HUDEP-2 (cell line): ENCODE results near the gene MRPL28.
A peak's percentile ranks its signal among the peaks of the same experiment; 100 is the strongest.
"Not testable (repeated sequence)": the region's sequence is repeated elsewhere in the genome, so short reads cannot be mapped to it uniquely, and the experiment has no call there.

ENCODE experiments used
- DNase-seq, 76 experiments: peaks; one replicate each; lab custom pipeline; 2025; ENCODE audit not compliant: unreplicated experiment in 76 of 76; lab: John Stamatoyannopoulos, UW

Gene MRPL28

DNA sequence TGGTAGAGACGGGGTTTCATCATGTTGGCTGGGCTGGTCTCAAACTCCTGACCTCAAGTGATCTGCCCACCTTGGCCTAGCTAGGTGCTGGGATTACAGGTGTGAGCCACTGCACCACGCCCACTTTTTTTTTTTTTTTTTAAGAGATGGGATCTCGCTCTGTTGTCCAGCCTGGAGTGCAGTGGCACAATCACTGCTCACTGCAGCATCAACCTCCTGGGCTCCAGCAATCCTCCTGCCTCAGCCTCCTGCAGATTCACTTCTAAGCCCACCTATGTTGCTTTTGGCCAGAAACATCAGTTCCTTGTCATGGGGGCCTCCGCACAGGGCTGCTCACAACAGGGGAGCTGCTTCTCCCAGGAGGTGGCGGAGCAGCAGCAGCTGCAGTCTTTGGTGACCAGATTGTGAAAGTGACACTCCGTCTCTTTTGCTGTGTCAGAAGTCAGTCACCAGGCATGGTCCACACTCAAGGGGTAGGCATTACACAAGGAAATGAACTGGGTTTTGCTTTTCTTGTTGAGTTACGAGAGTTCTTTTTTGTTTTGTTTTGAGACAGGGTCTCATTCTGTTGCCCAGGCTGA is 22.2 kb upstream of the MRPL28 start:
- DNase-seq, result no peak

DNA sequence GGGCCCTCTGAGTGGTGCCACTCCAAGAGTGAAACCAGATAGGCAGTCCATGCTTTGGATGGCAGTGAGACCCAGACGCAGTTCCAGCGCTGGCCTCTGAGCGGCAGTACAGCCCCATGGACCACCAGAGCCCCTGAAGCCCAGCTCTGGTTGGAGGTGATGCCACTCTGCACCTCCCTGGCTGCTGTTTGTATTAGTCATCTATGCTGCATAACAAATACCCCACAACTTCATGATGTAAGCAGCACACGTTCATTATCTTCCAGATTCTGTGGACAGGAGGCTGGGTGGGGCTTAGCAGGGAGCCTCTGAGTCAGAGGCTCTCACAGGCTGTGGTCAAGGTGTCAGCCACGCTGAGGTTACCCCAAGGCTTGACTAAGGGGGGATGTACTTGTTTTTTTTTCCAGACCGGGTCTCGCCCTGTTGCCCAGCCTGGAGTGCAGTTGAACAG is 21.6 kb upstream of the MRPL28 start:
- DNase-seq, result peak in 66 of 76 experiments; percentile 20 to 80 (median 54)

DNA sequence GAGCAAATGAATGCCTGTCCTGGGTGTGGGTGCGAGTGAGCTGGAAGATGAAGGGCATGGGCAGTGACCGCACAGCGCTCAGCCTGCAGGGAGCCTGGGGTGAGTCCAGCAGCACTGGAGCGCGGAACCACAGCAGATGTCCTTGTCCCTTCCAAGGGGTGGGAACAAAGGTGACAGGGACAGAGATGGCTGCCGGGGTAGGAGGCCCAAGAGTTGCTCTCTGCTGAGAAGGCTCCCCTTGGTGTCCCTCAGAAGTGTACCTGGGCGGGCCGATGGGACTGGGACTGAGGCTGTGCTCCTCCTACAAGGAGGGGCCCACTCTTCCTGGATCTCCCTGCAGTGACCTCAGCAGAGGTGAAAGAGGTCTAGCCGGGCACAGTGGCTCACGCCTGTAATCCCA is 19.0 kb upstream of the MRPL28 start:
- DNase-seq, result no peak

DNA sequence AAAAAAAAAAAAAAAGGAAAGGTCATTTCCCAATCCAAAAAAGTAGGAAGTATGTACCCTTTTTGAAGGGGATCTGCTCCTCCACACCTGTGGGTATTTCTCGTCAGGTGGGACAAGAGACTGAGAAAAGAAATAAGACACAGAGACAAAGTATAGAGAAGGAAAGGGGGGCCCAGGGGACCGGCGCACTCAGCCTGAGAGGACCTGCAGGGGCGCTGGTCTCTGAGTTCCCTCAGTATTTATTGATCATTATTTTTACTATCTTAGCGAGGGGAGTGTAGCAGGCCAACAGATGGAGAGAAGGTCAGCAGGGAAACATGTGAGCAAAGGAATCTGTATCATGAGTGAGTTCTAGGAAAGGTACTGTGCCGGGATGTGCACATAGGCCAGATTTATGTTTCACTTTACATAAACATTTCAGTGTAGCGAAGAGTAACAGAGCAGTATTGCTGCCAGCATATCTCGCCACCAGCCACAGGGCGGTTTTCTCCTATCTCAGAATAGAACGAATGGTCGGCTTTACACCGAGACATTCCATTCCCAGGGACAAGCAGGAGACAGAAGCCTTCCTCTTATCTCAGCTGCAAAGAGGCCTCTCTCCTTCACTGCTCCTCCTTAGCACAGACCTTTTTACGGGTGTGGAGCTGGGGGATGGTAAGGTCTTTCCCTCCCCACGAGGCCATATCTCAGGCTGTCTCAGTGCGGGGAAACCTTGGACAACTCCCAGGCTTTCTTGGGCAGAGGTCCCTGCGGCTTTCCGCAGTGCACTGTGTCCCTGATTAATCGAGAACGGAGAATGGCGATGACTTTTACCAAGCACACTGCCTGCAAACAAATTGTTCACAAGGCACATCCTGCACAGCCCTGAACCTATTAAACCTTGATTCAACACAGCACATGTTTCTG is 17.7 kb upstream of the MRPL28 start:
- DNase-seq, result peak in 71 of 76 experiments; percentile 24 to 86 (median 63)

DNA sequence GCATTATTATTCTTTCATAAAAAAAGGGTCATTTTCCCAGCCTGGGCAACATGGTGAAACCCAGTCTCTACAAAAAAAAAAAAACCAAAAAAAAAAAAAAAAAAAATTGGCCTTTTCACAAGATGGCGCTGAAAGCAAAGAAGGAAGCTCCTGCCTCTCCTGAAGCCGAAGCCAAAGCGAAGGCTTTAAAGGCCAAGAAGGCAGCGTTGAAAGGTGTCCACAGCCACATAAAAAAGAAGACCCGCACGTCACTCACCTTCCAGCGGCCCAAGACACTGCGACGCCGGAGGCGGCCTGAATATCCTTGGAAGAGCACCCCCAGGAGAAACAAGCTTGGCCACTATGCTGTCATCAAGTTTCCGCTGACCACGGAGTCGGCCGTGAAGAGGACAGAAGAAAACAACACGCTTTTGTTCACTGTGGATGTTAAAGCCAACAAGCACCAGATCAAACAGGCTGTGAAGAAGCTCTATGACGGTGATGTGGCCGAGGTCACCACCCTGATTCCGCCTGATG is 16.4 kb upstream of the MRPL28 start:
- DNase-seq, result peak in 5 of 76 experiments; percentile 14 to 31 (median 17)

DNA sequence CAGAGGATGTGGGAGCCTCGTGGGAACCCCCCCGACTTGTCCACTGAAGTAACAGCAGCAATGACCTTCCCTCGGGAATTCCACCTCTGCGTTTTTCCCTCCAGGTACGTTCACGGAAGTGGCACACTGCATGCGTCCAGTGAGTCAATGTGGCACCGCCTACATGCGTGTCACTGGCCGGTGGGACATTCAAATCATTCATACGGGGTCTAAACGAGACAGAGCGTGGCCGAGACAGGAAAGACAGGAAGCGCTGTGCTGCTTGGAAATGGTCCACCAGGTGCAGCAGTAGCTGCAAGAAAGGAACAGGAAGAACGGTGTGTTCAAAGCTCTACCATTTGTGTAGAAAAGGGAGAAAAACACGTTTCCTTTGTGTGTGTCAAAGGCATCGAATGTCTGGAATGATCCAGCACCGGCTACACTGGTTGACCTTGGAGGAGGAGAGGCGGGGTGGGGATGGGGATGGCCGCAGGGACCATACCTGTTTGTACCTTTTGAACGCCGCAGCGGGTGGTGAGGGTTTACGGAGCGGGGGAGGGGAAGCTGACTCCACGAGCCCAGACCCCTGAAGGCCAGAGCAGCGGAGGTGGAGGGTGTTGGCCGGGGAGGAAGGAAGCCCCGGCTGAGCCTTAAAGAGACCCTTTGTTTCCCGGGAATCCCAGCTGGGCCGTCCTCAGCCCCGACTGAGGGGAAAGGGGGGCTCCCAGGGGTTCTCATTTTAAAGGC is 13.2 kb upstream of the MRPL28 start:
- no peak for DNase-seq

DNA sequence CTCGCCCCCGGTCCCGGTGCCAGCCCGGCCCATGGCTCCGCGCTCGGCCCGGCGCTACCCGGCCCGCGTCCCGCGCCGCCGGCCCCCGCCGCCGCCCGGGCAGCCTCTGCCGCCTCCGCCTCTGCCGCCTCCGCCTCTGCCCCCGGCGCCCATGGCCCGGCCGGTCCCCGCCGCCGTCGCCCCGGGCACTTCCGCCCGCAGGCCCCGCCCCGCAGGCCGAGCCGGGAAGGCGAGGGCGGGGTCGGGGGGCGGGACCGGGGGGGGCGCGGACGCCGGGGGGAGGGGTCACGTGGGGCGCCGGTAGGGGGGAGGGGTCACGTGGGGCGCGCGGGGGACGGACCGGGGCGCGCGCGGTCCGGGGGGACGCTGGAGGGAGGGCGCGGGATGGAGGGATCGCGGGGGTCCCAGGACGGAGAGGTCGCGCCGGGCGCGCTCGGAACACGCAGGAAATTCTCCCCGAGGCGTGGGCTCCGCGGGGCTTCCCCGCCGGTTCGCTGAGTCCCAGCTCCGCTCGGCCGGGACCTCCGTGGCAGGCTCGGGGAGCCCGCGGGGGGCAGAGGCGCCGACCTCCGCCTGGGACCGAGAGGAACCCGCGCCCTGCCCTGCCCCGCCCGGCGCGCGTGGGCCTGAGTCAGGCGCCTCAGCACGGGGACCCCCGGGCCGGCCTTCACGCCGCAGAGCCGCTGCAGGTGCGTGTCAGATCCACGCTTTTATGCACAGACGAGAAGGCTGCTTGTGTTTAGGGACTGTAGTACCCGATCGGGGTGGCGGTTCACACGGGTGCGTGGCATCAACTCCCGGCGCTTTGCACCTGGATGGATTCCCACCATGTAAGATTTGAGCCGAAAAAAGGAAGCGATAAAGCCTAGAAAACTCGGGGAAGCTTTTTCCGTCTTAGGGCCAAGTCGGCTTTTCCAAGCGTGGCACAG is 11.7 kb upstream of the MRPL28 start, which contains the start of gene PGAP6:
PGAP6 (minus strand) TSS at position 190 of the 929 bp plus-strand sequence; CDS start at position 33, 157 bp downstream.
- DNase-seq, result peak in 51 of 76 experiments; percentile 7 to 72 (median 53)

DNA sequence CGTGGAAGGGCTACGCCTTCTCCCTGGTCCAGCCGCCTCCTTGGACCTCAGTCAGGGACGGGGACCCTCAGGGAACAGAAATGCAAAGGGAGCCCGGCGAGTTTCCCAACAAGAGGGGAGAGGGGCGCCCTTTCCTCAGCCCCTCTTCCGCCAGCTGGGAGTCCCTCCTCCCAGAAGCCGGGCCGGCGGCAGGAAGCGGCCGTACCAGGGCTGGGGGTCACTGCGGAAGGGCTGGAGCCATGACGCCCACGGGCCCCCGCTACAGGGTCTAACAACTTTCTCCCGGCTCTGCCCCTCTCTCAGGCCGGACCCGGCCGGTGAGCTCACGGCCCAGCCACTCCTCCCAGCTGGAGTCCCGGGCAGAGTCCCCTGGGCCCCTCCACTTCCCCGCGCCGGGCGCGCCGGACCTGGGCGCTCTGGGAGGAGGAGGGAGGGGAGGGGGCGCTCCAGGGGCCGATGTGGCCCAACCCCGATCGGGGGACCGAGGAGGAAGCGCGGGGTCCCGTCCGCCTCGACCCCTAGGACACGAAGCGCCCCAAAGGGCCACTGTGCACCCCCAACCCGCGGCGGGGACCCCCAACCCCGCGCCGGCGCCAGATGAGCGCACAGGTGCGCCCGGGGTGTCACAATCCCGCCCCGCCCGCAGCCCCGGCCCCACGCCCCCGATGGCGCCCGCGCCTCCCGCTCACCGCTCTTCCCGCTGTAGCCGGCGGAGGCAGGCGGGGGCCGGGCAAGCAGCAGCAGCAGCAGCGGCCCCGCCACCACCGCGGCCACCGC is 10.9 kb upstream of the MRPL28 start:
- peak in 2 of 76 experiments; percentile 35 to 50 for DNase-seq

DNA sequence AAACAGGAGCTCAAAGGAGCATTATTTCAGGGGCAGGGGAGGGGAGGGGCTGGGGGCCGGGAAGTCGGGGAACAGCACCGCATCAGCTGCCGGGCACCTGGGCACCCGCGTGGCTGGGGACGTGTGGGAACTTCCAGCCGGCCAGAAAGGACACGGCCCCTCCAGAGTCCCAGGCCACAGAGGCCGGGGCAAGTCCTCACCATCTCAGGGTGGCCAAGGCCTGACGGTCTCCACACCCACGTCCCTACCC is 10.3 kb upstream of the MRPL28 start:
- no peak for DNase-seq

DNA sequence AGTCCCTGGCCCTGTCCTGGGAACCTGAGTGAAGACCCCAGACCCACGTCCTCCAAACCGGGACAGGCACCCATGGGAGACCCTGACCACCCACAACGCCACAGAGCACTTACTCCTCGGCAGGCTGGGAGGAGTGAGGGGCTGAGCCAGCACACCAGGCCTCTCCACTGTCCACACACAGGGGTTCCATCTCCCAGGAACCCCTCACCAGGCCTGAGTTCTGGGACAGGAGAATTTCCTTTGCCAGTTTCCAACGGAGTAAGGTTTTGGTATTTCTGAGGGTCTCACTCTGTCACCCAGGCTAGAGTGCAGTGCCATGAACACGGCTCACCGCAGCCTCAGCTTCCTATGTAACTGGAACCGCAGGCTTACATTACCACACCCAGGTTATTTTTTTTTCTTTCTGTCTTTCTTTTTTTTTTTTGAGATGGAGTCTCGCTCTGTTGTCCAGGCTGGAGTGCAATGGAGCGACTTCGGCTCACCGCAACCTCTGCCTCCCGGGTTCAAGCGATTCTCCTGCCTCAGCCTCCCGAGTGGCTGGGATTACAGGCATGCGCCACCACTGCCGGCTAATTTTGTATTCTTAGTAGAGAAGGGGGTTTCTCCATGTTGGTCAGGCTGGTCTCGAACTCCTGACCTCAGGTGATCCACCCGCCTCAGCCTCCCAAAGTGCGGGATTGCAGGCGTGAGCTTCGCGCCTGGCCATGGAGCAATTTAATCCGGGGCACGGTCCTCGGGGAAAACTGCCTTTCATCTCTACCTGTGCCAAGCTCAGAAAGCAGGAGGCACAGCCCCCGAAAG is 9.8 kb upstream of the MRPL28 start:
- DNase-seq, result no peak

DNA sequence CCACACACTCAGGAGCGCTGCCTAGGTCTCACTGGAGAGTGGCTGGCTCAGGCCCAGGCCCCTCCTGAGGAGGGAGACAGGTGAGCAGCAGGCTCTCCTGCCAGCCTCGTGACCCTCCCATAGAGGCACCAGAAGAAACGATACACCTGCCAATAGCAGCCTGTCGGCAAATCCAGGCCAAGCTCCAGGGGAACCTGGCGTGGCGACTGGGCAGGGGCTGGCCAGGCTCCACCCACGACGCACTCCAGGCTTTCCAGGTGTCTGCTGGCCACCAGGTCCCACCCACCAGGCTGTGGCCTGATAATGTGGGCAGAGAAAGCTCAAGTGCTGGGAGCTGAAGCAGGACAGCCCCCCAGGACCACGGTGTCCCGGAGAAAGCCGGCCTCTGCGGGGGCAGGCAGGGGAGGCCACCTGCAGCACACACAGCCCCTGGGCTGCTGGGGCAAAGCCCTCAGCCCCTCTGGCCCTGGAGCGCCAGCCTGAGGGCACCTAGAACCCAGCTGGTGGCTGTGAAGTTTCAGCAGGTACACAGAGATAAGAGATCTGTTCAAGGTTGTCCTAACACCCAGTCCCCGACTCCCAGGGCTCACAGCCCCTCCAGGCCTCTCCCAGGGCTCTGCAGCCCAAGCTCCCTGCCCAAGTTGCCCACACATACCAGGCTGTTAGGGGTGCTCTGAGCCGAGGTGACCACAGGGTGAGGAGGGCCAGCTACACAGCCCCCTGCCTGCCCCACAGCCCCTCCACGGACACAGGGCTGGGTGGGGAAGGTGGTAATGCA is 9.0 kb upstream of the MRPL28 start:
- no peak for DNase-seq

DNA sequence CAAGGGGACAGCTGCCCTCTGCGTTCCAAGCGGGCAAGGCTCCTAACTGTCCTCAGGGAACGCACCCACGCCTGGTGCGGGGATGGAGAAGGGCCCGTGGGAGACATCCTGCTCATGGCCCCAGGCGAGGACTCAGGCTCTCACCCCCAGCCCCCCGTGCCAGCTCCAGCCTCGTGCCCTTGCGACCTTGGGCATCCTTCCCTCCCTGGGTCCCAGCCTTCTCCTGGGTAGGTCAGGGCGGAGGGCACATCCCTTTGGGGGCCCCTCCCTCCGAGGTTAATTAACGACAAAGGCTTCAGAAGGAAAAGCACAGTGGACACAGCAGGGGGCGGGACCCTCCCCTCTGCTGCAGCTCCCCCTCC is 8.5 kb upstream of the MRPL28 start:
- DNase-seq, result no peak

DNA sequence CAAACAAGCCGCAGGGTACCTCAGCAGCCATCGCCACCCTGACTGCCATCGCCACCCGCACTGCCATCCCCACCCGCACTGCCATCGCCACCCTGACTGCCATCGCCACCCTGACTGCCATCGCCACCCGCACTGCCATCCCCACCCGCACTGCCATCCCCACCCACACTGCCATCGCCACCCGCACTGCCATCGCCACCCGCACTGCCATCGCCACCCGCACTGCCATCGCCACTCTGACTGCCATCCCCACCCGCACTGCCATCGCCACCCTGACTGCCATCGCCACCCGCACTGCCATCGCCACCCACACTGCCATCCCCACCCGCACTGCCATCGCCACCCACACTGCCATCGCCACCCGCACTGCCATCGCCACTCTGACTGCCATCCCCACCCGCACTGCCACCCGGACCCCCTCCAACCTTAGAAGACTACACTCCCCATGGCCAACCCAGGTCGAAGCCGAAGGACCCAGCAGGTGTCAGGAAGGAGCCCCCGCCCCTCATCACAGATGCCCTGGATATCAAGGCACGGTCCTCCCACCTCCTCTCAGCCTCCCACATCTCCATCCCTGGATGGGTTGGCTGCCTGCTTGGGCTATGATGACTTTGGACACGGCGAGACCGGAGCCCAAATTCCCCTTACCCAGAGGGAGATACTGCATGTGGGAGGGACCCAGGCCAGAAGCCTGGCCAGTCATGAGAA is 7.9 kb upstream of the MRPL28 start:
- not testable (repeated sequence) for DNase-seq

DNA sequence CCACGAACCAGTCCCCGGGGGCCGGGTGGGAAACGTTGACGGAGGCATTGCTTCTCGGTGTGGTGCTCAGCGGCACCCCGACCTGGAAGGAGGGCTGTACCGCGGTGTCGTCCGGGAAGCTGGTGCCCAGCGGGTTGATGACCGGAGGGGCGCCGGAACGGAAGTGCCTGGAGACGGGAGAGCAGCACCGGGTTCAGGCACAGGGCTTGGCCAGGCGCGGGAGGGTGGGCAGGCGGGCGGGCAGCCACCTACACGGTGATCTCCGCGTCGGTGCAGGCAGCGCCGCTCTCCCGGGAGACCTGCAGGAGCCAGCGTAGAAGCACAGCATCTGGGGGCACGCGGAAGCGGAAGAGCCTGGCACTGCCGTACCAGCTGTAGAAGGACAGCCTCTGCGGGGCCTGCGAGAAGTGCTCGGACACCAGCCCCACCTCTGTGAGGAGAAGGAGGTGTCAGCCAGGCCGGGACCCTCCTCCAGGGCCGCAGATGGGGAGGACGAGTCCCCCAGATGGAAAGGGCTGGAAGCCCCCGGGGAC is 7.1 kb upstream of the MRPL28 start:
- DNase-seq, result no peak

DNA sequence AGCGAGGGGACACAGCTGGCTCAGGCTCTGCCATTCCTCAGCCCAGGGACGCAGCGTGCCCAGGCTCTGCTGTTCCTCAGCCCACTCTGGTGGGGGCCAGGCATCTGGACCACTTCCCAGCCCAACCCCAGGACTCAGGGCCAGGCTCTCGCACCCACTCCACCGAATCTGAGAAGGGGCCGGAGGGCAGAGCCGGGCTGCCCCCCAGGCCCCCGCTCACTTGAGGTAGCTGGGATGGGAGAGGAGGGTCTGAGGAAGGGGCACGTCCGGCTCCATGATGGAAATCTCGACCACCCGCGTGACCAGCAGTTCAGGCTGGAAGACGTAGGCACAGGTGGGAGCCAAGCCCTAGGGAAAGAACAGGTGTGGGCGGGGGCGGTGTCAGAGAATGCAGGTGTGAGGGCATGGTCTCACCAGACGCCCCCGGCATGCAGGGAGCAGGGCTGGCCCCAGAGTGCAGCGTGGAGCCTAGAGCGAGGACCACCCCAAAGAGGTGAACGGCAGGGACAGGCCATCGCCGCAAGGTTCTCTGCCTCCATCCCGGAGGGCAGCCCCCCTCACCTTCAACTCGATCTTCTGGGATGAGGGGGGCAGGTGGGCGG is 6.6 kb upstream of the MRPL28 start:
- no peak for DNase-seq

DNA sequence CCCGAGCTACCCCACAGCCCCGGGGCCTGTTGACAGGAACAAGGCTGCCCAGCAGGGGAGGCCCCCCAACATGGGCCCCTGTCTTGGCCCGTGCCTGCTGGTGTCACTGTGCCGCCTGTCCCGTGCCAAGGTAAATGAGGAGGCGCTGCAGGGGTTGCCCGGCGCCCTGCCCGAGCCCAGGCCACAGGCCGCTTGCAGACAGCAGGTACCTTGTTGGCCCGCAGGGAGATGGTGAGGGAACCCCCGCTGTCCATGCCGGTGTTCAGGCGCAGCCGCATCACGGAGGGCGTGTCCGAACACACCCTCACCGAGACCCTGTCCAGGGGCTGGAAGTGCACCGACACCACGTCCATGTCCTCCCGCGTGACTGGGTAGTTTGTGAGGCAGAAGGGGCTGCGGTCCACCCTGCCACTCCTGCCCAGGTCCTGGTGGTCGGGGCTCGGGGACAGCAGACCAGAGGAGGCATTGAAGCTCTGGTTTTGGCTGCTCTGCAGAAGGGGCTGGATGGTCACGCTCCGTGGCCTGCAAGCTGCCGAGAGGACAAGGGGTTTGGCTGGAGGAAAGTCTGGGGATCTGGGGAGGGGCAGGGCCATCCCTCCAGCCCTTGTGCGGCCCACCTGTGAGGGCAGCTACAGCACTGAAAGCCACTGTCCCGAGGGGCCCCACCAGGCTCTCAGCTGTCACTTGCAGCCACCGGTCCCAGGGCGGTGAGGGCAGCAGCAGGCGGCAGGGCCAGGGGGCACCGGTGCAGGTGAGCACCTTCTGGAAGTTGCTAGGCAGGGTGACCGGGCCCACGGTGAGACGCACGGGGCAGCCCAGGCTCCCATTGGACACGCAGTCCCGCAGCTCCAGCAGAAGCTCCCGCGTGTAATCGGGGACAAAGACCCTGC is 5.8 kb upstream of the MRPL28 start:
- no peak for DNase-seq
